DOHH2 (cell line): Measurements from ENCODE around the gene MDGA2.

Source experiments
- H3F3A ChIP-seq: fragments of 200-600 bp; sonication (generic), shearing (Covaris generic); 2 replicates; pipeline ENCODE4 v1.6.0; 2016; ENCODE audit warnings: antibody characterized with exemption, mild to moderate bottlenecking; ENCODE audit not compliant: control insufficient read depth, insufficient read depth
- H3K27ac ChIP-seq: fragments of 200-600 bp; sonication (generic); 2 replicates; pipeline ENCODE4 v1.5.1; 2014; ENCODE audit warnings: low read depth, mild to moderate bottlenecking, low read length, moderate library complexity
- H3K27me3 ChIP-seq: fragments of 200-600 bp; sonication (generic); 2 replicates; pipeline ENCODE4 v1.6.1; 2014; ENCODE audit warnings: mild to moderate bottlenecking, low read length, mixed read lengths; ENCODE audit not compliant: control insufficient read depth
- H3K36me3 ChIP-seq: fragments of 200-600 bp; sonication (generic); 2 replicates; pipeline ENCODE4 v1.6.1; 2014; ENCODE audit warnings: mild to moderate bottlenecking, low read length, moderate library complexity, mixed read lengths; ENCODE audit not compliant: control insufficient read depth
- H3K4me1 ChIP-seq: fragments of 200-600 bp; sonication (generic); 2 replicates; pipeline ENCODE4 v1.6.1; 2014; ENCODE audit warnings: mild to moderate bottlenecking, low read length, mixed read lengths; ENCODE audit not compliant: control insufficient read depth
- H3K4me2 ChIP-seq: fragments of 200-600 bp; sonication (generic); 2 replicates; pipeline ENCODE4 v1.6.0; 2014; ENCODE audit warnings: mild to moderate bottlenecking, low read length, moderate library complexity
- H3K4me3 ChIP-seq: fragments of 200-600 bp; sonication (generic); 2 replicates; pipeline ENCODE4 v1.5.1; 2014; ENCODE audit warnings: mild to moderate bottlenecking, low read length, mixed read lengths
- H3K79me2 ChIP-seq: fragments of 200-600 bp; sonication (generic); 2 replicates; pipeline ENCODE4 v1.6.1; 2014; ENCODE audit warnings: mild to moderate bottlenecking, low read length, mixed read lengths; ENCODE audit not compliant: control insufficient read depth
- H3K9me2 ChIP-seq: fragments of 200-600 bp; sonication (generic); replicated peaks from 2 replicates; pipeline ENCODE4 v1.6.1; 2014; ENCODE audit warnings: mild to moderate bottlenecking, low read length, mixed read lengths; ENCODE audit not compliant: control insufficient read depth
- H3K9me3 ChIP-seq: fragments of 200-600 bp; sonication (generic); 2 replicates; pipeline ENCODE4 v1.6.1; 2014; ENCODE audit warnings: antibody characterized with exemption, low read length, mixed read lengths; ENCODE audit not compliant: control insufficient read depth, insufficient read depth
- H4K20me1 ChIP-seq: fragments of 200-600 bp; sonication (generic); 2 replicates; pipeline ENCODE4 v1.6.0; 2014; ENCODE audit warnings: low read depth, mild to moderate bottlenecking, antibody characterized with exemption, low read length, moderate library complexity; ENCODE audit not compliant: control insufficient read depth, insufficient read depth
- CTCF ChIP-seq: fragments of 200-600 bp; sonication (generic); IDR thresholded peaks from one replicate; pipeline ENCODE4 v1.5.1; 2014; ENCODE audit warnings: antibody characterized with exemption, mild to moderate bottlenecking, low read depth, low read length; ENCODE audit not compliant: poor library complexity, severe bottlenecking
- EZH2phosphoT487 ChIP-seq: fragments of 200-600 bp; sonication (generic); IDR thresholded peaks from 2 replicates; pipeline ENCODE4 v1.6.1; 2017; ENCODE audit warnings: borderline replicate concordance, mild to moderate bottlenecking, antibody characterized with exemption, low read length, moderate library complexity, mixed read lengths

MDGA2 gene

DNA sequence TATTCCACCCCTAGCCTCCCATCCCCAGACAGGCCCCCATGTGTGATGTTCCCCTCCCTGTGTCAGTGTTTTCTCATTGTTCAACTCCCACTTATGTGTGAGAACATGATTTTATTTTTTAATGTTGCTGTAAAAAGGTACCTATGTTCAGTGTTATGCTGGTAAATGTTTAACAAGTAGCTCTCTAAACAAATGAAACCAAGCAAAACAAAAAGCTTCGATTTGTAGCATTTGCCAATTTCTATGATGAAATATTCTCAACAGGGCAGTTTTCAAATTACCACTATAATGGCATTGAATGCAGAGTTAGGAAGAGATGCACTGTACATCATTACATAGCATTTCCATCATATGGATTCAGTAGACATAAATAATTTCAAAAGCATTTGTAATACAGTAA, 410.6 kb downstream of the MDGA2 start:
- no peak overlapping the region for H3K4me2 ChIP-seq
- H3K79me2 ChIP-seq, result no peaks in the 10 kb centered on the region
- no peaks in the 10 kb centered on the region for H3K27me3 ChIP-seq

GRCh38 chr14:47262801-47263200, 412.6 kb downstream of the MDGA2 start:
- no peaks in the 10 kb centered on the region for H3K4me1 ChIP-seq
- TF ChIP-seq CTCF (no peak), EZH2phosphoT487 (no peak)
- no peaks in the 10 kb centered on the region for H3K9me2 ChIP-seq
- H3K27me3 ChIP-seq, result no peaks in the 10 kb centered on the region
- H4K20me1 ChIP-seq, result no peaks in the 10 kb centered on the region
- H3F3A ChIP-seq, result no peaks in the 10 kb centered on the region
- H3K9me3 ChIP-seq, result no peaks in the 10 kb centered on the region
- no peak overlapping the region for H3K4me2 ChIP-seq
- H3K36me3 ChIP-seq, result no peaks in the 10 kb centered on the region
- no peak overlapping the region for H3K27ac ChIP-seq
- no peaks in the 10 kb centered on the region for H3K79me2 ChIP-seq
- H3K4me3 ChIP-seq, result no peak overlapping the region

More for the DNA sequence above, 410.6 kb downstream of the MDGA2 start:
- Histone ChIP-seq H3K9me2 (no peaks in the 10 kb centered on the region), H3K27ac (no peak overlapping the region), H3K9me3 (no peaks in the 10 kb centered on the region), H4K20me1 (no peaks in the 10 kb centered on the region), H3K36me3 (no peaks in the 10 kb centered on the region), H3K4me1 (no peaks in the 10 kb centered on the region), H3F3A (no peaks in the 10 kb centered on the region), H3K4me3 (no peak overlapping the region)
- TF ChIP-seq EZH2phosphoT487, result no peak
- TF ChIP-seq CTCF, result no peak

DNA sequence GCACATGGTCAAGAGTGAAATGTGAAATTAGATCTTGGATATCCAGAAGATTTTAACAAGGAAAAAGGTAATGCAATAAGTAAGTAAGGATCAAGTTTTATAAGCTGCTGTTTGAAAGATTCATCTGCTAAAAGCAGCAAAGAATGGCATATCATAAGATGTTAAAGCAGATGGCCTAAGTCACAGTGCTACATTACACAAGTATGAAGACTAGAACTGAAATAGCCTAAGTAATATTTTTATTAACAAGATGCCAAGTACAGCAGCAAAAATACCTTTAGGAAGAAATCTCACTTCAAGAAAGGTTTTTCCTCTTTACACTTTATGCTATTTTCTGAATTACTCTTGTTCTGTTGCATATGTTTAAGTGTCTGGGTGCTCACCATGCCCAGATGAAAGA, 414.1 kb downstream of the MDGA2 start:
- Histone ChIP-seq H3K27ac (no peak overlapping the region), H3K27me3 (no peaks in the 10 kb centered on the region)

More for the DNA sequence above, 414.1 kb downstream of the MDGA2 start:
- Histone ChIP-seq H3K4me3 (no peak overlapping the region), H3K9me3 (no peaks in the 10 kb centered on the region), H3K9me2 (no peaks in the 10 kb centered on the region), H3K36me3 (no peaks in the 10 kb centered on the region), H3K4me2 (no peak overlapping the region), H4K20me1 (no peaks in the 10 kb centered on the region), H3K79me2 (no peaks in the 10 kb centered on the region), H3F3A (no peaks in the 10 kb centered on the region), H3K4me1 (no peaks in the 10 kb centered on the region)
- TF ChIP-seq EZH2phosphoT487 (no peak), CTCF (no peak)
